HG03354 (cell line): Measurements from ENCODE around the gene CPSF4L.
A peak's percentile ranks its signal among the peaks of the same experiment; 100 is the strongest.

ENCODE experiments used
- ATAC-seq: cut with Tn5 transposase; IDR thresholded peaks from one replicate; pipeline ENCODE4 v1.9.1; 2021; ENCODE audit warnings: mild to moderate bottlenecking; ENCODE audit not compliant: unreplicated experiment, poor library complexity, severe bottlenecking

CPSF4L gene

DNA sequence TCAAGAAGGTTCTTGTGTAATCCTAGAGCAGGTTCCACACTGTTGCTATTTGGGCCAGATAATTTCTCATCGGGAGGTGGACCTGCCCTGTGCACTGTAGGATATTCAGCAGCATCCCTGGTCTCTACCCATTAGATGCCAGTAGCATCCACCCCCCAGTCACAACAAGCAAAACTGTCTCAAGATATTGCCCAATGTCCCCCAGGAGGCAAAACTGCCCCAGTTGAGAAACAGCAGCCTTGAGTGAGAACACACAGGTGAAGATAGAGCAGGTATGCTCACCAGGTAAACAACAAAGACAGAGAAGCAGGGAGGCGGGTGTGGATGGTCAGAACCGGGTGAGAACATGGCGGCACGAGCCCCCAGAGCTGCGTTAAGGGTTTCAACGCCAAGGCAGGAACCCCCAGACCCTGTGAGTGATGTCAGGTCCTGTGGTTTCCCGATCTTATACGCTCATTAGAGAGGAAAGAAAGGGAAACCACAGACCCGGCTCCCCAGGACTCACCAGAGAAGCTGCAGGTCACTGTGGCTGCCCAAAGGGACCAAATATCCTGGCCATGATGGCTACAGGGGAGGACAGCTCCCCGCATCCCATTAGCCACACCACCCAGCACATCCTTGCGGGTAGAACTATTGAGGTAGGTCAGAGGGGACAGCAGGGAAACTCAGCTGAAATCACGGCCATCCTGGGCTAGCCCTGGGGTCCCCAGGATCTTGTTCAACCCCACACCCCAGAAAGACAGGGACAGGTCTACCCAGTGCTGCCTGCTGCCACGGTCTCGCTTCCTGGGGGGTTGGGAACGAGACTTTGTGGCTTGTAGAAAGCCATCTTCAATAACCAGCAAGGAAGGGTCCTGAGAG, 28.9 kb upstream of the CPSF4L start:
- peak; percentile 56 for ATAC-seq

GRCh38 chr17:73289549-73290254, 28.0 kb upstream of the CPSF4L start:
- ATAC-seq = no peak

- no peak for ATAC-seq
Measured at GRCh38 chr17:73288534-73289302, 27.0 kb upstream of the CPSF4L start.

- ATAC-seq = no peak
Measured at GRCh38 chr17:73286863-73287296, 25.2 kb upstream of the CPSF4L start.

- no peak for ATAC-seq
Measured at GRCh38 chr17:73285916-73286862, 24.5 kb upstream of the CPSF4L start.

DNA sequence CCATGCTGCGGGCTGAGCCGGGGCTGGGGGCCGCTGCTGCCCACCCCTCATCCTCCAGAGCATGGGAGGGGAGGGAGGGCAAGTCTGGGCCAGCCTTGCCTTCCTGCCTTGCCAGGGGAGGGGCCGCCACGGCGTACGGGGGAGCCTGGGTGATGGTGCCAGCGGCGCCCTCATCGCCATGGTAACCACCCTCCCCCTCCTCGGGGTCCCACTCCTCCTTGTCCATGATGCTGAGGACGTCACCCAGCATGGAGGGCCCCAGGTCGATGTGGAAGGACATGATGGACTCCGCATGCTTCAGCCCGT, 23.9 kb upstream of the CPSF4L start:
- no peak for ATAC-seq

- ATAC-seq = no peak
Measured at GRCh38 chr17:73284906-73285602, 23.4 kb upstream of the CPSF4L start.

DNA sequence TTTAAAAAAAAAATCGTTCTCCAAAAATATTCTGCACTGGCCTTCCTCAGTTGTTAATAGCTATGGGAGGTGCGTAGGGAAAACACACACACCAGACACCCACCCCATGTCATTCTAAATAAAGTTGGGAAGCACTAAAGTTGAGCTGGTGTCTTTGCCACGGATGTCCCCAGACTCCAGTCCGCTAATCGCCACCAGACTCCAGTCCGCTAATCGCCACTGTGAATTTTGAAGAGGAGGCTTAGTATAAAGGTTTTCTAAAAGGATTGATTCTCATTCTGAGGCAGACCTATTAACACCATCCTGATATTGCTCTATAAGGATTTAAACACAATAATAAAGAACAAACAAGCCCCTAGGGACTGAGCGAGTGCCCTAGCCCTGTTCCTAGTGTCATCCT, 22.7 kb upstream of the CPSF4L start:
- ATAC-seq = no peak

GRCh38 chr17:73283841-73284282, 22.2 kb upstream of the CPSF4L start:
- no peak for ATAC-seq

DNA sequence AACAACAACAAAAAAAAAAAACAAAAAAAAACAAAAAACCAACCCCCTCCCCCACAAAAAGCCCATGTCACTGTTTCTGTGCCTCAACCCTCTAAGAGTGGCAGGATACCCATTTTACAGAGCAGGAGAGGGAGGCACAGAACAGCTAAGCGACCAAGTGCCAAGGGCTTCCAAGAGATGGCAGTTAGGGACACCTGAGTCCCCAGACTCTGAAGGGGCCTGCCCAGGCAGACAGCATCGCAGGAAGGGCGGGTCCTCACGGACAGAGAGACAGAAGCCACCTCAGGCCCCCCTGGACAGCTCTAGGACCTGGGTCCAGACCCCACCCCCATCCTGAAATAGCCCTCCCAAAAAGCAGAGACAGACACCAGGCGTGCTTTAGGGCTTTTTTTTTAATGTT, 21.6 kb upstream of the CPSF4L start:
- ATAC-seq = no peak

DNA sequence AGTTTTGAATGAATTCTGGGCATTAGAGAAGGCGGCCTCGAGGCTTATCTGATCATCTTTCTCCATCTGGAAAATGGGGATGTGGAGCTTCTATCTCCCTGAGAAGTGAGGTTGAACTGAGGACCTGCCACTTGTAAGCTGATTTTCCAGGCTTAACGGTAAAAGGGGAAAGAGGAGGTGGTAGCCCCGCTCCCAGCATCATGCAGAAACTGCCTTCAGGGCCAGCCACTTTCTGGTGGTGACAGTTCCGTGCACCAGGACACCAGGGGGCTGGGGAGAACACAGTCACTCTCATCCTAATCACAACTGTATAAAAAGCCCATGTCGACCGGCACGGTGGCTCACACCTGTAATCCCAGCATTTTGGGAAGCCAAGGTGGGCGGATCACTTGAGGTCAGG, 20.9 kb upstream of the CPSF4L start:
- no peak for ATAC-seq

DNA sequence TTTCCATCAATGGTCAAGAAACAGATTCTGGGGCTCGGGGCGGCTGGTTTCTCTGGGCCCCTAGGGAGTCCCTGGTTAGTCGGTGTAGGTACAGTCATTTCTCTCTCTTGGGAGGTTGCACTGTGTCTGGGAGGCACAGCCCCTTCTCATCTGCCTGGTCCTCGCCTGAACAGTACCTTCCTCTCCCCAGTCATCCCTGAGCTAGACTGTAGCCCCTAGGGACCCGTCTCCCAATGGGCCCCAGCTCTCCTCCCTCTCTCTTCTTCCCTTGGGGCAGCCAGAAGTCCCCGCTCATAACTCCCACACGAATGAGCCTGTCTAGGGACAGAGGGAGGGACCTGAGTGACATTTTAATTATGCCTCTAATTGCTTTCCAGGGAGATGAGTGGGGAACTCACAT, 20.2 kb upstream of the CPSF4L start:
- peak; percentile 94 for ATAC-seq

DNA sequence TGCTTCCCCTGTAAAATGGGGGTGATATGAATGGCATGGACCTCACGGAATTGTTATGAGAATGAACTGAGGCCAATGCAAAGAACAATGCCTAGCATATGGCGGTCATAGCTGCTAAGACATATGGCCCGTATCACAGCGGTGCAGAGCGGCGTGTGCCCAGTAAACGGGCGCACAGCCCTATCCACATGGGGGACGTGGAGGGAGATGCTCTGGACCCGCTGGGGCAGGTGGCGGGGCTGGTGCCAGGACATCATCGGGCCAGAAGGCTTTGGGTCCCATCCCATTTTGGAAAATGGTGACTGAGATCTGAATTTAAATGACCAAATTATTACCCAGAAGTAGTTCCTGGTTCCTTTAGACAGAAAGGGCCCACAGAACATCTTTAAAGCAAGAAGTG, 18.5 kb upstream of the CPSF4L start:
- ATAC-seq = no peak

DNA sequence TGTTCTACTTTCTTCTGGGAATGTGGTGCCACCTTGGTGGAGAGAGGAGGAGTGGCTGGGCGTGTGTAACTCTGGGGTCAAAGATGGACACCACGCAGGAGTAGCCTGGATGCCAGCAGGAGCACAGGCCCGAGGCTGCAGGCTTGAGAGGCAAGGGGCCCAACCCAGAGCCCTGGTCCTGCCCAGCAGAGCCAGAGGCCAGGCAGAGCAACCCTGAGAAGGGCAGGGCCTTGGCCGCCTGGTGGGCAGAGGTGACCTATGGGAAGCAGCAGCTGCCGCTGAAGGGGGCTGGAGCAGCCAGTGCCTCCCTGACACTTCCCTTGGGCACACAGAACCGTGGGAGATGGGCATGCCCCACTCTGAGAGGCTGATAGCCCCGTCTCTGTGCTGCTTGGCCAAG, 18.0 kb upstream of the CPSF4L start:
- ATAC-seq = no peak

DNA sequence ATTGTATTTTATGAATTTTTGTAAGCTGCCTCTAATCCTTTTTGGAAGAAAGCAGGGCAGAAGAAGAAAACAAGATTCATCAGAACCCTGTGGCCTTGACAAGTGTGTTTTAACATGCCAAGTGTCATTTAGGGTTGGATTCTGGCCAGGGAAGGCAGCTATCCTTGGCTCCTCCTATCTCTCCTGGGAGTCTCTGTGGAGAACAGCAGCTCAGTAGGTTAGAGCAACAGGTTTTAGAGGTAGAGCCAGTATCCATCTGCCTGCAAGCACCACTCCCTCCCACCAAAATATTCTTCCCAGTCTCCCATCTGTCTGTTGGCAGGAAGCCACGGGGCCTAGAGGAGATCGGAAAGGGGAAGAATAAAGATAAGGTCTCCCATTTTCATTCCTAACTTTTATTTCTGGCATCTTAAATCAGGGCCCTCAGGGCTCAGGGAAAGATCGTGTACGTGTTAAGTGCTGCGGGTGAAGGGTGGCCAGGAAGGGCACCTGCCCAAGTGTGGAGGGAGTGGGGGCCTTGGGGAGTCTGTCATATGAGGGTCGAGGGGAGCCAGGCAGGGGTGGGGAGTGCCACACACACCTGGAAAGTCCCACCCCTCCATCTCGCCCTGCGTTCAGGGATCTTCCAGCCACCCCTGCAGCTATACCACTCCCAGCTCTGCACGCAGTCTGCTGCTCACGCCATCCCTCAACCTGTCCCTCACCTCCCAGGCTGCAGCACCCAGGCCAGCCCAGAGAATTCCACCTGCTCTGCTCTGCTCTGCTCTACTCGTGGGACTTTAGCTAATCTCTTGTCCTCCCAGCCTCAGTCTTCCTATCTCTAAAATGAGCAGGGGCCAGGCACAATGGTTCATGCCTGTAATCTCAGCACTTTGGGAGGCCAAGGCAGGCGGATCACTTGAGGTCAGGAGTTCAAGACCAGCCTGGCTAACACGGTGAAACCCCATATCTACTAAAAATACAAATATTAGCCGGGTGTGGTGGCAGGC, 17.1 kb upstream of the CPSF4L start:
- ATAC-seq = no peak

- ATAC-seq = no peak
Measured at GRCh38 chr17:73278049-73278464, 16.4 kb upstream of the CPSF4L start.

GRCh38 chr17:73274490-73274889, 12.8 kb upstream of the CPSF4L start:
- no peak for ATAC-seq

DNA sequence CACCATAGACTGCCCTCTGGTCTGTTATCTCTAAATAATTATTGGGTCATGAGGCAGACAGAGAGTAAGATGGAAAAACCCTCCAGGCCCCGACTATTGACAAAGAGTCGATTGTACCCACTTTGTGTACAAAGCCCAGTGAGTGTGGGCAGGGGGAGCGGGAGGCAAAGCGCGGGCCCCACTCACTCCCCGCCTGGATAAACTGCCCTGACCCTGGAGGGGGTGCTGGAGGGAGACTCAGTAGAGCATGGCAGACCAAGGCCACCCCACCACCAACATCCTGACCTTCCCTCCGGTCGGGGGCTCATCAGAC, 11.2 kb upstream of the CPSF4L start:
- no peak for ATAC-seq
